ENCODE data around the gene XKR7. TPM values are rescaled to one million over a fixed set of nuclear protein-coding genes. Genes with fewer than 3 reads are reported as not detected.
A peak's percentile ranks its signal among the peaks of the same experiment; 100 is the strongest.

The XKR7 gene
- total and polyA plus RNA-seq, 10 of the 15 experiments (the other 5 are each of a cell fraction or from before 2014, with no cell fraction given) = not detected

- ATAC-seq (no peak), FAIRE-seq (no peak), DNase-seq (ENCODE audit: low read depth, low spot score) (no peak)
- no peak overlapping the region for H3K9ac ChIP-seq (ENCODE audit: control insufficient read depth, insufficient read depth, low read length)
- 0 out of 2 replicates have a peak overlapping the region, but pooled peaks have one; percentile 5 for H3K4me2 ChIP-seq (ENCODE audit: control insufficient read depth, insufficient read depth)
- H3K27ac ChIP-seq (ENCODE audit: control insufficient read depth, insufficient read depth) = no peak overlapping the region
- ChIA-PET CTCF (interaction anchor here (1.0 to 3.8 kb wide), 10 partner anchors 10 to 113 kb away, joined by 3 to 23 read pairs (median 5); partner anchors contain the start of gene PDRG1), SMC1A (ENCODE audit: uncharacterized antibody, unreplicated experiment) (interaction anchor here (0.9 to 3.7 kb wide), 11 partner anchors 10 to 172 kb away, joined by 3 to 19 read pairs (median 4); partner anchors contain the start of gene PDRG1), POLR2A (interaction anchor here (0.6 to 3.2 kb wide), 4 partner anchors 23 to 45 kb away, joined by 3 to 16 read pairs (median 4); no protein-coding TSS in a partner anchor), RAD21 (ENCODE audit: unreplicated experiment) (interaction anchor here (0.7 to 3.5 kb wide), 7 partner anchors 9 to 66 kb away, joined by 3 to 17 read pairs (median 4); no protein-coding TSS in a partner anchor)
- H3K36me3 ChIP-seq (ENCODE audit: control insufficient read depth in 2 of 2, insufficient read depth in 2 of 2, low read length in 1 of 2) = no peaks in the 10 kb centered on the region
- H3K9me3 ChIP-seq (replicated peaks; ENCODE audit: control insufficient read depth, insufficient read depth, low read length) = no peaks in the 10 kb centered on the region
- no peaks in the 10 kb centered on the region for H4K20me1 ChIP-seq (ENCODE audit: control insufficient read depth, insufficient read depth)
- H3K27me3 ChIP-seq (replicated peaks in 1 of 2; ENCODE audit: control insufficient read depth in 2 of 2, insufficient read depth in 2 of 2, low read length in 1 of 2) = no peaks in the 10 kb centered on the region
- BruUV-seq (replicated peaks) = no TSS peak
- WGBS (ENCODE audit: insufficient coverage, insufficient replicate concordance, low lambda C conversion rate, missing lambda C conversion rate) = 21% methylated on average over 7 of the region's 7 CpGs
- no peaks in the 10 kb centered on the region for H3K79me2 ChIP-seq (ENCODE audit: control insufficient read depth, insufficient read depth, low read length)
- H3K4me1 ChIP-seq (ENCODE audit: control insufficient read depth, insufficient read depth, low read length) = peaks cover 5% of the 10 kb centered on the region
- intact Hi-C loops (cut with micrococcal nuclease; ENCODE audit: unreplicated experiment) (no loop called here), in situ Hi-C loops (cut with MboI) (no loop called here)
- no peak overlapping the region for H2AFZ ChIP-seq (ENCODE audit: control insufficient read depth, low read depth, low read length)
- no peak overlapping the region for H3K4me3 ChIP-seq
- TF ChIP-seq MEF2A (IDR thresholded peaks at IDR 0.05; ENCODE audit: insufficient read depth, low read depth, low read length) (no peak), FOXK2 (IDR thresholded peaks at IDR 0.05) (no peak), SIX5 (IDR thresholded peaks at IDR 0.05; ENCODE audit: low read depth, low read length, severe bottlenecking) (no peak), NR2F1 (conservative IDR thresholded peaks at IDR 0.05) (0 out of 2 replicates have a peak, but pooled peaks have one; percentile 12), CHD4 (IDR thresholded peaks at IDR 0.05) (no peak), IKZF2 (IDR thresholded peaks at IDR 0.05) (no peak), ZBTB11 (CRISPR knock-in tag; IDR thresholded peaks at IDR 0.05) (no peak), FOXM1 (IDR thresholded peaks at IDR 0.05; ENCODE audit: low read depth, low read length) (no peak), MEF2B (IDR thresholded peaks at IDR 0.05; ENCODE audit: partially characterized antibody, poor library complexity, severe bottlenecking) (peak; percentile 6), EGR1 (IDR thresholded peaks at IDR 0.05; ENCODE audit: borderline replicate concordance in 1 of 2, low read depth in 2 of 2, low read length in 2 of 2) (no peak), BACH1 (IDR thresholded peaks at IDR 0.05; ENCODE audit: borderline replicate concordance) (no peak), BCL11A (IDR thresholded peaks at IDR 0.05; ENCODE audit: low read depth, low read length) (no peak), FOS (IDR thresholded peaks at IDR 0.05; ENCODE audit: borderline replicate concordance, extremely low read depth, insufficient read length) (no peak), MYB (IDR thresholded peaks at IDR 0.05; ENCODE audit: borderline replicate concordance, low read depth, low read length) (no peak), E4F1 (IDR thresholded peaks at IDR 0.05; ENCODE audit: borderline replicate concordance, partially characterized antibody) (no peak)
Measured at GRCh38 chr20:31918466-31919105, 49.4 kb upstream of the XKR7 start.

Measured in GM12878 (cell line).